ENCODE measurements around the gene MRI1. TPM values are rescaled to one million over a fixed set of nuclear protein-coding genes. Genes with fewer than 3 reads are reported as not detected.

The MRI1 gene
- total and polyA plus RNA-seq, 4 donors = 16.3 to 50.0 (median 17.7) TPM

DNA sequence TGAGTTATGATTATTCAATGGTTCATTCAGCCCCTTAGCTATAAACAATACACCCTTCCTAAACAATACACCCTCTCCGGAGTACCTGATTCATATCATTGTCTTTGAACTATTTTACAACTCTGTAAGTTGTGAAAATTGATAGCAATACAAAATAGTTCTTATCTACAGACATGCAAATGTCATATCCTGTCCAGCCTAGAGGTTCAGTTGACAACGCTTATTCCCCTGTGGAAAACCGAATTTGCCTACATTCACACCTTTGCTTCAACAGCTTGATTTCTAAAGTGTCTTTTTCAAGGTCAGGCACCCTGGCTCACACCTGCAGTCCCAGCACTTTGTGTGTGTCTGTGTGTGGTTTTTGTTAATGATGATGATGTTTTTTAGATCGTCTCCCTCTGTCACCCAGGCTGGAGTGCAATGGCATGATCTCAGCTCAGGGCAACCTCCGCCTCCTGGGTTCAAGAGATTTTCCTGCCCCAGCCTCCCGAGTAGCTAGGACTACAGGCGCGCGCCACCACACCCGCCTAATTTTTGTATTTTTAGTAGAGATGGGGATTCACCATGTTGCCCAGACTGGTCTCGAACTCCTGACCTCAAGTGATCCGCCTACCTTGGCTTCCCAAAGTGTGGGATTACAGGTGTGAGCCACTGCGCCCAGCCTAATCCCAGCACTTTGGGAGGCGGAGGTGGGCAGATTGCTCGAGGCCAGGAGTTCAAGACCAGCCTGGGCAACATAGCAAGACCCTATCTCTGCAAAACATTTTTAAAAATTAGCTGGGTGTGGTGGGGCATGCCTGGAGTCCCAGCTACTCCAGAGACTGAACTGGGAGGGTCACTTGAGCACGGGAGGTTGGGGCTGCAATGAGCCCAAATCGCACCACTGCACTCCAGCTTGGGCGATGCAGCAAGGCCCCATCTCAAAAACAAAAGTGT, 19.5 kb downstream of the MRI1 start:
- Histone ChIP-seq H3K9me3 (ENCODE audit: control insufficient read depth in 4 of 4, low read length in 3 of 4) (no peaks in the 10 kb centered on the region), H3K4me1 (ENCODE audit: control insufficient read depth in 4 of 4, insufficient read depth in 4 of 4, low read length in 3 of 4) (peaks cover 0 to 5% (median 2%) of the 10 kb centered on the region in 4 donors), H3K27me3 (ENCODE audit: control insufficient read depth in 4 of 4, insufficient read depth in 4 of 4, low read length in 3 of 4) (no peaks in the 10 kb centered on the region), H3K27ac (ENCODE audit: low read depth in 1 of 2, low read length in 2 of 2) (no peak overlapping the region), H3K9ac (ENCODE audit: low read depth in 1 of 2, low read length in 2 of 2) (no peak overlapping the region), H3K4me3 (ENCODE audit: low read depth in 1 of 3, low read length in 3 of 3) (no peak overlapping the region), H3K36me3 (ENCODE audit: control insufficient read depth in 4 of 4, insufficient read depth in 3 of 4, low read depth in 1 of 4, low read length in 3 of 4) (peaks cover 3 to 6% (median 5%) of the 10 kb centered on the region in 4 donors)
- DNase-seq (ENCODE audit: low spot score) = no peak
- no peak for TF ChIP-seq SP1 (IDR thresholded peaks at IDR 0.05)
- TF ChIP-seq, protein P1, sequence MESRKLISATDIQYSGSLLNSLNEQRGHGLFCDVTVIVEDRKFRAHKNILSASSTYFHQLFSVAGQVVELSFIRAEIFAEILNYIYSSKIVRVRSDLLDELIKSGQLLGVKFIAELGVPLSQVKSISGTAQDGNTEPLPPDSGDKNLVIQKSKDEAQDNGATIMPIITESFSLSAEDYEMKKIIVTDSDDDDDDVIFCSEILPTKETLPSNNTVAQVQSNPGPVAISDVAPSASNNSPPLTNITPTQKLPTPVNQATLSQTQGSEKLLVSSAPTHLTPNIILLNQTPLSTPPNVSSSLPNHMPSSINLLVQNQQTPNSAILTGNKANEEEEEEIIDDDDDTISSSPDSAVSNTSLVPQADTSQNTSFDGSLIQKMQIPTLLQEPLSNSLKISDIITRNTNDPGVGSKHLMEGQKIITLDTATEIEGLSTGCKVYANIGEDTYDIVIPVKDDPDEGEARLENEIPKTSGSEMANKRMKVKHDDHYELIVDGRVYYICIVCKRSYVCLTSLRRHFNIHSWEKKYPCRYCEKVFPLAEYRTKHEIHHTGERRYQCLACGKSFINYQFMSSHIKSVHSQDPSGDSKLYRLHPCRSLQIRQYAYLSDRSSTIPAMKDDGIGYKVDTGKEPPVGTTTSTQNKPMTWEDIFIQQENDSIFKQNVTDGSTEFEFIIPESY (IDR thresholded peaks at IDR 0.05) = no peak
- TF ChIP-seq FOXA2 (IDR thresholded peaks at IDR 0.05) = no peak
- no peak for TF ChIP-seq RXRA (IDR thresholded peaks at IDR 0.05)
- no peak for TF ChIP-seq EGR1 (IDR thresholded peaks at IDR 0.05; ENCODE audit: low read depth in 2 of 2)
- TF ChIP-seq RAD21 (IDR thresholded peaks at IDR 0.05) = no peak
- TF ChIP-seq GABPA (IDR thresholded peaks at IDR 0.05 in 1 of 2, conservative IDR thresholded peaks at IDR 0.05 in 1 of 2) = no peak
- TF ChIP-seq YY1 (IDR thresholded peaks at IDR 0.05) = no peak
- TF ChIP-seq FOXA1 (IDR thresholded peaks at IDR 0.05) = no peak
- no peak for TF ChIP-seq JUND (IDR thresholded peaks at IDR 0.05)
- no peak for TF ChIP-seq HNF4A (conservative IDR thresholded peaks at IDR 0.05)
- TF ChIP-seq HNF4G (IDR thresholded peaks at IDR 0.05) = no peak
- TF ChIP-seq NR2F2 (IDR thresholded peaks at IDR 0.05) = no peak
- TF ChIP-seq, protein P2, sequence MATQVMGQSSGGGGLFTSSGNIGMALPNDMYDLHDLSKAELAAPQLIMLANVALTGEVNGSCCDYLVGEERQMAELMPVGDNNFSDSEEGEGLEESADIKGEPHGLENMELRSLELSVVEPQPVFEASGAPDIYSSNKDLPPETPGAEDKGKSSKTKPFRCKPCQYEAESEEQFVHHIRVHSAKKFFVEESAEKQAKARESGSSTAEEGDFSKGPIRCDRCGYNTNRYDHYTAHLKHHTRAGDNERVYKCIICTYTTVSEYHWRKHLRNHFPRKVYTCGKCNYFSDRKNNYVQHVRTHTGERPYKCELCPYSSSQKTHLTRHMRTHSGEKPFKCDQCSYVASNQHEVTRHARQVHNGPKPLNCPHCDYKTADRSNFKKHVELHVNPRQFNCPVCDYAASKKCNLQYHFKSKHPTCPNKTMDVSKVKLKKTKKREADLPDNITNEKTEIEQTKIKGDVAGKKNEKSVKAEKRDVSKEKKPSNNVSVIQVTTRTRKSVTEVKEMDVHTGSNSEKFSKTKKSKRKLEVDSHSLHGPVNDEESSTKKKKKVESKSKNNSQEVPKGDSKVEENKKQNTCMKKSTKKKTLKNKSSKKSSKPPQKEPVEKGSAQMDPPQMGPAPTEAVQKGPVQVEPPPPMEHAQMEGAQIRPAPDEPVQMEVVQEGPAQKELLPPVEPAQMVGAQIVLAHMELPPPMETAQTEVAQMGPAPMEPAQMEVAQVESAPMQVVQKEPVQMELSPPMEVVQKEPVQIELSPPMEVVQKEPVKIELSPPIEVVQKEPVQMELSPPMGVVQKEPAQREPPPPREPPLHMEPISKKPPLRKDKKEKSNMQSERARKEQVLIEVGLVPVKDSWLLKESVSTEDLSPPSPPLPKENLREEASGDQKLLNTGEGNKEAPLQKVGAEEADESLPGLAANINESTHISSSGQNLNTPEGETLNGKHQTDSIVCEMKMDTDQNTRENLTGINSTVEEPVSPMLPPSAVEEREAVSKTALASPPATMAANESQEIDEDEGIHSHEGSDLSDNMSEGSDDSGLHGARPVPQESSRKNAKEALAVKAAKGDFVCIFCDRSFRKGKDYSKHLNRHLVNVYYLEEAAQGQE (IDR thresholded peaks at IDR 0.05) = no peak
- TF ChIP-seq, protein P3, sequence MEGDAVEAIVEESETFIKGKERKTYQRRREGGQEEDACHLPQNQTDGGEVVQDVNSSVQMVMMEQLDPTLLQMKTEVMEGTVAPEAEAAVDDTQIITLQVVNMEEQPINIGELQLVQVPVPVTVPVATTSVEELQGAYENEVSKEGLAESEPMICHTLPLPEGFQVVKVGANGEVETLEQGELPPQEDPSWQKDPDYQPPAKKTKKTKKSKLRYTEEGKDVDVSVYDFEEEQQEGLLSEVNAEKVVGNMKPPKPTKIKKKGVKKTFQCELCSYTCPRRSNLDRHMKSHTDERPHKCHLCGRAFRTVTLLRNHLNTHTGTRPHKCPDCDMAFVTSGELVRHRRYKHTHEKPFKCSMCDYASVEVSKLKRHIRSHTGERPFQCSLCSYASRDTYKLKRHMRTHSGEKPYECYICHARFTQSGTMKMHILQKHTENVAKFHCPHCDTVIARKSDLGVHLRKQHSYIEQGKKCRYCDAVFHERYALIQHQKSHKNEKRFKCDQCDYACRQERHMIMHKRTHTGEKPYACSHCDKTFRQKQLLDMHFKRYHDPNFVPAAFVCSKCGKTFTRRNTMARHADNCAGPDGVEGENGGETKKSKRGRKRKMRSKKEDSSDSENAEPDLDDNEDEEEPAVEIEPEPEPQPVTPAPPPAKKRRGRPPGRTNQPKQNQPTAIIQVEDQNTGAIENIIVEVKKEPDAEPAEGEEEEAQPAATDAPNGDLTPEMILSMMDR (IDR thresholded peaks at IDR 0.05; ENCODE audit: low read depth, low read length, missing input control) = no peak
- TF ChIP-seq TAF1 (conservative IDR thresholded peaks at IDR 0.05) = no peak
- TF ChIP-seq, protein P4, sequence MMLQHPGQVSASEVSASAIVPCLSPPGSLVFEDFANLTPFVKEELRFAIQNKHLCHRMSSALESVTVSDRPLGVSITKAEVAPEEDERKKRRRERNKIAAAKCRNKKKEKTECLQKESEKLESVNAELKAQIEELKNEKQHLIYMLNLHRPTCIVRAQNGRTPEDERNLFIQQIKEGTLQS (IDR thresholded peaks at IDR 0.05) = no peak
- TF ChIP-seq, protein P5, sequence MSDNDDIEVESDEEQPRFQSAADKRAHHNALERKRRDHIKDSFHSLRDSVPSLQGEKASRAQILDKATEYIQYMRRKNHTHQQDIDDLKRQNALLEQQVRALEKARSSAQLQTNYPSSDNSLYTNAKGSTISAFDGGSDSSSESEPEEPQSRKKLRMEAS (IDR thresholded peaks at IDR 0.05) = no peak
- 80% methylated on average over 18 of the region's 18 CpGs for WGBS

Data from liver (tissue), 9 donors.